ENCODE measurements around the gene DIPK1B.

DIPK1B gene

DNA sequence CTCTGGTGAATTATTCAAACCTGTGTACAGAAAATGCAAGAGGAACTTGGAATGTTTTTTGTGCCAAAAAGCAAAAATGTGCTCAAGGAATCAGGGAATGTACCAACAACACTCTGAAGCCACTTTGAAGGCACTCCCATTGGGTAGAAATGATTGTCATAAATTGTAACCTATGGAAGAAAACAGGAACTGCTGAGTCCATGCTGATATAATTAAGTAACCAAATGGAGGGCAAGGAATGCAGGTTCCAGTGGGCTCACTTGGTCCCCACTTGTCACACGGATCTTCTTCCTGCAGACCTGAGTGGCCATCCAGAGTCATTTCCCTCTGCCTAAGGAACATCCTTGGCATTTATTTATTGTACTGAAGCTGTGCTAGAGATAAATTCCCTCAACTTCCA lies 38.9 kb downstream of the DIPK1B start:
- Histone ChIP-seq H3K4ac (ENCODE audit: low read depth, low read length) (no peak overlapping the region), H2BK120ac (ENCODE audit: low read depth, low read length) (no peak overlapping the region), H3K4me3 (ENCODE audit: low read length) (no peak overlapping the region), H4K5ac (ENCODE audit: low read length) (no peak overlapping the region), H3K4me1 (ENCODE audit: control insufficient read depth, low read depth, low read length) (no peaks in the 10 kb centered on the region), H4K8ac (ENCODE audit: low read depth, low read length) (no peak overlapping the region), H3K79me2 (ENCODE audit: control insufficient read depth, insufficient read depth, low read length) (no peaks in the 10 kb centered on the region), H3K27ac (ENCODE audit: low read depth, low read length) (no peak overlapping the region), H2BK5ac (ENCODE audit: low read length) (no peak overlapping the region), H3K9ac (ENCODE audit: low read length) (no peak overlapping the region), H3K27me3 (ENCODE audit: insufficient read depth, low read length, poor library complexity) (no peaks in the 10 kb centered on the region), H3K4me2 (ENCODE audit: low read length) (no peak overlapping the region), H3K23ac (ENCODE audit: low read length) (no peak overlapping the region), H3K56ac (ENCODE audit: low read length) (no peak overlapping the region), H2AK5ac (ENCODE audit: low read length) (no peak overlapping the region), H2BK15ac (replicated peaks; ENCODE audit: low read depth) (no peak overlapping the region), H3K36me3 (ENCODE audit: control insufficient read depth, insufficient read depth, low read length) (no peaks in the 10 kb centered on the region), H3K79me1 (ENCODE audit: low read length) (no peaks in the 10 kb centered on the region), H3K18ac (ENCODE audit: low read length) (no peak overlapping the region)
- WGBS (ENCODE audit: extremely low coverage, insufficient coverage, low lambda C conversion rate): no CpG with 5 or more reads among the region's 1 CpG
- DNase-seq: no peak

DNA sequence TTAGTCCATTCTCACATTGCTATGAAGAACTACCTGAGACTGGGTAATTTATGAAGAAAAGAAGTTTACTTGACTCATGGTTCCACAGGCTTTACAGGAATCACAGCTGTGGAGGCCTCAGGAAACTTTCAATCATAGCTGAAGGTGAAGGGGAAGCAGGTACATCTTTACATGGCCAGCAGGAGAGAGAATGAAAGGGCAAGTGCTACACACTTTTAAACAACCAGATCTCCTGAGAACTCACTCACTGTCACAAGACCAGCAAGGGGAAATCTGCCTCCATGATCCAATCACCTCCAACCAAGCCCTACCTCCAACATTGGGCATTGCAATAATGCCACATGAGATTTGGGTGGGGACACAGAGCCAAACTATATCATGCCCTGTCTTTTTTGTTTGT lies 39.4 kb downstream of the DIPK1B start:
- H3K4ac ChIP-seq (ENCODE audit: low read depth, low read length): no peak overlapping the region
- H3K23ac ChIP-seq (ENCODE audit: low read length): no peak overlapping the region
- no peak overlapping the region for H4K8ac ChIP-seq (ENCODE audit: low read depth, low read length)
- H3K79me1 ChIP-seq (ENCODE audit: low read length): no peaks in the 10 kb centered on the region
- H3K27ac ChIP-seq (ENCODE audit: low read depth, low read length): no peak overlapping the region
- H2AK5ac ChIP-seq (ENCODE audit: low read length): no peak overlapping the region
- H2BK15ac ChIP-seq (replicated peaks; ENCODE audit: low read depth): no peak overlapping the region
- H3K36me3 ChIP-seq (ENCODE audit: control insufficient read depth, insufficient read depth, low read length): no peaks in the 10 kb centered on the region
- no peaks in the 10 kb centered on the region for H3K79me2 ChIP-seq (ENCODE audit: control insufficient read depth, insufficient read depth, low read length)
- no peaks in the 10 kb centered on the region for H3K27me3 ChIP-seq (ENCODE audit: insufficient read depth, low read length, poor library complexity)
- H3K4me1 ChIP-seq (ENCODE audit: control insufficient read depth, low read depth, low read length): no peaks in the 10 kb centered on the region
- no peak for DNase-seq
- H2BK5ac ChIP-seq (ENCODE audit: low read length): no peak overlapping the region
- H3K56ac ChIP-seq (ENCODE audit: low read length): no peak overlapping the region
- no peak overlapping the region for H2BK120ac ChIP-seq (ENCODE audit: low read depth, low read length)
- no peak overlapping the region for H3K4me2 ChIP-seq (ENCODE audit: low read length)
- H4K5ac ChIP-seq (ENCODE audit: low read length): no peak overlapping the region
- H3K9ac ChIP-seq (ENCODE audit: low read length): no peak overlapping the region
- no peak overlapping the region for H3K4me3 ChIP-seq (ENCODE audit: low read length)
- no peak overlapping the region for H3K18ac ChIP-seq (ENCODE audit: low read length)

DNA sequence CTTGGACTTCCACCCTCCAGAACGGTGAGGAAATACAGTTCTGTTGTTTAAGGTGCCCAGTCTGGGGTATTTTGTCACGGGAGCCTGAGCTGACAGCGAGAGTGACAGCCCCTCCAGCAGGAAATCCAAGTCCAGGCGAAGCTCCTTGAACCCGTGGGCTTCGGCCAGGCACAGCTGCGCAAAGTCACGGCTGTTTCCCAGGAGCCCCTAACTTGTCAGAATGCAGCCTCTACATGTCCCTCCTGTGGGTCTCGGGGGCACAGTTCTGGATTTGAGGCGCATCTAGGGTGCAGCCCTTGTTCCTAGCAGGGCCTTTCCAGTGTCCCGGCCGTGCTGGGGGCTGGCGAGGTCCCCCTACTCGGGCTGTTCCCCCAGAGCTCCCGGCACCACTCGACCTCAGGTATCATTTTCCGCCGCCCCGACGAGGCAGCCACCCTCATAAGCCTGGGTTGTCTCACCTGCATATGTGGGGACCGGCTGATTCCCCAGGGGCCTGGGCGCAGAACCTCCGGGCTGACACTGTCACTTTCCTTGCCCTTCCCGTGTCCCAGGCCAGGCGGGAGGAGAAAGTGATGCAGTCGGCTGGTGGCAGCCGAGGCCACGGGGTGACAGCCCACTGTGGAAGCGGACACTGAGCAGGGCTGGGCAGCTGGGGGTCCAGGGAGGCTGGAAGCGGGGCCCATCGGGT lies 41.1 kb downstream of the DIPK1B start:
- no peak overlapping the region for H3K9ac ChIP-seq (ENCODE audit: low read length)
- no peak overlapping the region for H3K56ac ChIP-seq (ENCODE audit: low read length)
- no peak overlapping the region for H3K4ac ChIP-seq (ENCODE audit: low read depth, low read length)
- H3K18ac ChIP-seq (ENCODE audit: low read length): no peak overlapping the region
- no peak overlapping the region for H2BK5ac ChIP-seq (ENCODE audit: low read length)
- no CpG with 5 or more reads among the region's 31 CpGs for WGBS (ENCODE audit: extremely low coverage, insufficient coverage, low lambda C conversion rate)
- H3K27ac ChIP-seq (ENCODE audit: low read depth, low read length): no peak overlapping the region
- H2BK120ac ChIP-seq (ENCODE audit: low read depth, low read length): no peak overlapping the region
- H4K5ac ChIP-seq (ENCODE audit: low read length): no peak overlapping the region
- H3K4me3 ChIP-seq (ENCODE audit: low read length): no peak overlapping the region
- no peak for DNase-seq
- no peak overlapping the region for H2AK5ac ChIP-seq (ENCODE audit: low read length)
- no peaks in the 10 kb centered on the region for H3K79me1 ChIP-seq (ENCODE audit: low read length)
- H3K23ac ChIP-seq (ENCODE audit: low read length): no peak overlapping the region
- no peaks in the 10 kb centered on the region for H3K4me1 ChIP-seq (ENCODE audit: control insufficient read depth, low read depth, low read length)
- H3K4me2 ChIP-seq (ENCODE audit: low read length): no peak overlapping the region
- H3K27me3 ChIP-seq (ENCODE audit: insufficient read depth, low read length, poor library complexity): no peaks in the 10 kb centered on the region
- no peaks in the 10 kb centered on the region for H3K79me2 ChIP-seq (ENCODE audit: control insufficient read depth, insufficient read depth, low read length)
- H2BK15ac ChIP-seq (replicated peaks; ENCODE audit: low read depth): no peak overlapping the region
- H3K36me3 ChIP-seq (ENCODE audit: control insufficient read depth, insufficient read depth, low read length): no peaks in the 10 kb centered on the region
- no peak overlapping the region for H4K8ac ChIP-seq (ENCODE audit: low read depth, low read length)

DNA sequence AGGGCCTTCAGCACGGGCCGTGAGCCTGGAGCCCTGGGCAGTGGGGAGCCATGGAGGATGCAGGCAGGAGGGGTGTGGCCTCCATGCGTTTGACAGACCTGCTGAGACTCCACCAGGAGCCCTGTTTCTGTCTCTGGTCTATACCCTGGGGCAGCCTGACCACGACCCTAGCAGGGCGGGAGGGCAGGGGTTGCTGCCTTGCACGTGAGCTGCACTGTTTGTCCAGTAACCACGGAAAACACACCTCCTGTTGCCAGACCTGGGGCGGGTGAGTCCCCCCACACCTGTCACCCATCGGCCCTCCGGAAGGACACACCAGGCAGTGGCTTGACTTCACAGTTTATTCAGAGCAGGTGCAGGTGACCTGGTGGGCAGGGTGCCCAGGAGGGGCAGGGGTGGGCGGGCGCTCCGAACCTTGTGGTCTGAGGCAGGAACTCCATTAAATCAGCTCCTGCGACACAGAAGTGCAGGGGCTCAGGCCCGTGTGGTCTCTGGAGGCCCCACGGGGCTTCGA lies 41.7 kb downstream of the DIPK1B start:
- H2AK5ac ChIP-seq (ENCODE audit: low read length): no peak overlapping the region
- DNase-seq: no peak
- no peak overlapping the region for H2BK15ac ChIP-seq (replicated peaks; ENCODE audit: low read depth)
- no CpG with 5 or more reads among the region's 17 CpGs for WGBS (ENCODE audit: extremely low coverage, insufficient coverage, low lambda C conversion rate)
- no peaks in the 10 kb centered on the region for H3K4me1 ChIP-seq (ENCODE audit: control insufficient read depth, low read depth, low read length)
- H3K23ac ChIP-seq (ENCODE audit: low read length): no peak overlapping the region
- no peak overlapping the region for H4K5ac ChIP-seq (ENCODE audit: low read length)
- no peak overlapping the region for H3K4me3 ChIP-seq (ENCODE audit: low read length)
- no peaks in the 10 kb centered on the region for H3K79me1 ChIP-seq (ENCODE audit: low read length)
- no peak overlapping the region for H4K8ac ChIP-seq (ENCODE audit: low read depth, low read length)
- H3K27me3 ChIP-seq (ENCODE audit: insufficient read depth, low read length, poor library complexity): no peaks in the 10 kb centered on the region
- H3K9ac ChIP-seq (ENCODE audit: low read length): no peak overlapping the region
- H3K79me2 ChIP-seq (ENCODE audit: control insufficient read depth, insufficient read depth, low read length): no peaks in the 10 kb centered on the region
- no peak overlapping the region for H3K27ac ChIP-seq (ENCODE audit: low read depth, low read length)
- no peak overlapping the region for H2BK5ac ChIP-seq (ENCODE audit: low read length)
- no peak overlapping the region for H3K18ac ChIP-seq (ENCODE audit: low read length)
- no peak overlapping the region for H3K56ac ChIP-seq (ENCODE audit: low read length)
- no peak overlapping the region for H3K4me2 ChIP-seq (ENCODE audit: low read length)
- no peak overlapping the region for H2BK120ac ChIP-seq (ENCODE audit: low read depth, low read length)
- H3K36me3 ChIP-seq (ENCODE audit: control insufficient read depth, insufficient read depth, low read length): no peaks in the 10 kb centered on the region
- no peak overlapping the region for H3K4ac ChIP-seq (ENCODE audit: low read depth, low read length)

DNA sequence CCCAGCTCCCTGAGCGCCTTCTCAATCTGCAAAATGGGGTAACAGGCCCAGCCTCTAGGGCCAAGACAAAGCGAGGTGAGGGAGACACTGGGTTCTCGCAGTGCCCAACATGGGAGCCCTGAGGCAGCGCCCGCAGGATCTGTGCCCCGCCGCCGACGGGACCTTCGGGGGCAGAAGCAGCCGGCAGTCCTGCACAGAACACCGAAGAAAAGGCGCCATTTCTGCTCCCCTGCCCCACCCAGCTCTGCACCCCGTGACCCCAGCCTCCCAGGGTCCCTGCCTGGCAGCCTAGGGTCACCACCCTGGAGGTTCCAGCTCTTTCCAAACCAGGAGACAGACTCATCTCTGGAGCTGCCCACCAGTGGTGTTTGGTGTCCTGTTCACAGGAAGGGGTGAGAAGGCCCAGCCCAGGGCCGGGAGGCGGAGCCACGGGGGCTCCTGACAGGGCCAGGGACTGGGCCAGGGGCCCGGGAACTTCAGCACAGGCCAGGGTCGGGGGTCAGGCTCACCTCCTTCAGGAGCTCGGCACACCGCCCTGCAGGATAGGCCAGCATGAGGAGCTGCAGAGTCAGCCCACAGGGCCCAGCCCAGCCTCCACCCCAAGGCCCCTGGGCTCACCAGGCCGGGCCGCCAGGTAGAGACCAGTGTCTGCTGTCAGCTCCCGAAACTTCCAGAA lies 42.4 kb downstream of the DIPK1B start:
- DNase-seq: peak; percentile 32
- H3K4me2 ChIP-seq (ENCODE audit: low read length): no peak overlapping the region
- no peak overlapping the region for H3K27ac ChIP-seq (ENCODE audit: low read depth, low read length)
- H3K4me3 ChIP-seq (ENCODE audit: low read length): no peak overlapping the region
- no peak overlapping the region for H3K18ac ChIP-seq (ENCODE audit: low read length)
- no peak overlapping the region for H3K4ac ChIP-seq (ENCODE audit: low read depth, low read length)
- H3K4me1 ChIP-seq (ENCODE audit: control insufficient read depth, low read depth, low read length): no peaks in the 10 kb centered on the region
- no peaks in the 10 kb centered on the region for H3K27me3 ChIP-seq (ENCODE audit: insufficient read depth, low read length, poor library complexity)
- H3K9ac ChIP-seq (ENCODE audit: low read length): no peak overlapping the region
- WGBS (ENCODE audit: extremely low coverage, insufficient coverage, low lambda C conversion rate): no CpG with 5 or more reads among the region's 24 CpGs
- H2BK5ac ChIP-seq (ENCODE audit: low read length): no peak overlapping the region
- H2BK120ac ChIP-seq (ENCODE audit: low read depth, low read length): no peak overlapping the region
- no peak overlapping the region for H4K8ac ChIP-seq (ENCODE audit: low read depth, low read length)
- H3K23ac ChIP-seq (ENCODE audit: low read length): no peak overlapping the region
- H2AK5ac ChIP-seq (ENCODE audit: low read length): no peak overlapping the region
- no peaks in the 10 kb centered on the region for H3K79me1 ChIP-seq (ENCODE audit: low read length)
- H3K56ac ChIP-seq (ENCODE audit: low read length): no peak overlapping the region
- H2BK15ac ChIP-seq (replicated peaks; ENCODE audit: low read depth): no peak overlapping the region
- no peaks in the 10 kb centered on the region for H3K36me3 ChIP-seq (ENCODE audit: control insufficient read depth, insufficient read depth, low read length)
- no peak overlapping the region for H4K5ac ChIP-seq (ENCODE audit: low read length)
- H3K79me2 ChIP-seq (ENCODE audit: control insufficient read depth, insufficient read depth, low read length): no peaks in the 10 kb centered on the region

Measured in mesendoderm (in vitro differentiated cells).